Stimulated activated naive CD8-positive, alpha-beta T cell treated with anti-CD3 and anti-CD28 coated beads, Interleukin-15, Interleukin-2, amounts not matched to agents 100 U/mL and 50 U/mL, for 24 hours (primary cell): ENCODE results near the gene VGLL3.

Source experiments
- ATAC-seq: fragments of 150-1000 bp; cut with Tn5 transposase; one replicate; pipeline ENCODE4 v1.10.0; 2021
- DNase-seq: peaks from one replicate; pipeline ENCODE4 v3.0.0; 2021

Gene VGLL3

DNA sequence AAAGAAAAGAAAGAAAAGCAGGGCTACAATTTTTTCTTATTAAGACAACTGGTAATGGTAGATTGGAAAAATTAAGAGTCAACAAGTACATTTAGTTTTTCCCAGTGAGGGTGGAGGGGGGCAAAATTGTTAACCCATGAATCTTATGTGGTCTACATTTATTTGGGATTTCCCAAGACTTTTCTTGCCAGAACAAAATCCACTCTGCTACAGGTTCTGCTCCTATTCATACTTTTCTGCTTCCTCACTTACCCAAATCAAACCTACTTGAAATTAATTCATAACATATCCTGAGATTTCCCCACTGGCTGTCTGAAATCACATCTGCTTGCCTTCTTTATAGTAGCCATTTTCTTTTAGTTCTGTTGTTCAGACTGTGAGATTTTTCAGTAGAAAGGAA lies 41.1 kb downstream of the VGLL3 start:
- DNase-seq = no peak
- ATAC-seq = no peak

GRCh38 chr3:86948822-86949221 lies 42.1 kb downstream of the VGLL3 start:
- DNase-seq (no peak), ATAC-seq (no peak)

GRCh38 chr3:86942206-86942605 lies 48.7 kb downstream of the VGLL3 start:
- DNase-seq = no peak
- ATAC-seq = no peak

DNA sequence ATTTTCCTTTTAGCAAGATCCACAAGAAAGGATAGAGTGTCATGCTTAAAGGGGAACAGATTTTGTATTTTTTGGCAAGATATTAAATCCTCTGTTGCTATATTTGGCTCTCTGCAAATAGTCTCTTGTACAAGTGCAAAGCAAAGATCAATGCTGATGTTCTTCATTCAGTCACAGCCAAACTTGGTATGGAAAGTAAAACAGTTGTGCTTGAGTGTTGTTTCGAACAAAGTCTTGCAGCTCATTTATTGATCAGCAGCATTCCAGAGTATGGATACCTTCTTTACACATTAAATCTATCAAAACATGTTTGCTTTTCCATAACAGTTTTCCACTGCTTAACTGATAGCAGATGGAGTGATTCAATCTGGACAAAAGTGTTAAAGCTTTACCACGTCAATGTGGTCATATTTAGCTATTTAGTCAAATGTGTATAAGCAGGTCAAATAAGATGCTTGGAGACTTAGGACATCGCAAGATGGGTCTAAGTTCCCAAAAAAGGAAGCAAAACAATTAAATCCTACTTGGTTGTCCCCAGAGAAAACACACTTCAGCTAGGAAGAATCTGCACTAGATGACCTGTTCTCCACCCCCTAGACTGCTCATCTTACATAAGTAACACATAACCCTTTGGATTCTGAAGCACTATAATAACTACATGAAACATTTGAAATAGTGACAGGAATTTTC lies 52.4 kb downstream of the VGLL3 start:
- ATAC-seq (no peak), DNase-seq (no peak)

DNA sequence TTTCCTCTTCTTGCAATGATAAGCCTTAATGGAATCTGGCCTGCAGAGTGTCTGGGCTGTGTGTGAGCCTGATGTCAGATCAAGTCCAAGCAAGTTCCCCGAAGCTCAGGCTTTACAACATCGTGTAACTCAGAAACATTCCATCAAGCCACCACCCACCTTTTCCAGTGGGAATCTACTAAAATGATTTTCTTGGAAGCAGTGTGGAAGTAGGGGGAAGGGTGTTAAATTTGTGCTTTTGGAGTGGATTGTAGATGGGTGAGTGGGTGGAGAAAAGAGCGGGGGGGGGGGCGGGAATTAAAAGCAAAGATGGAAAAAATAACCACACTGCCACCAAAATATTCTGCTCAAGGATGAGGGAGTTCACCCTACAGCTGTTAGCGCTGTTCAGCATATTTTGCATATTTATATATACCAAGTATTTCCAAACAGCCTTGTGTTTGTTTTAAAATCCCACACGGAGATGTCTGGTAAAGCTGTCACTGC lies 53.6 kb downstream of the VGLL3 start:
- DNase-seq = no peak

GRCh38 chr3:86934851-86935250 lies 56.1 kb downstream of the VGLL3 start:
- no peak for ATAC-seq
- no peak for DNase-seq

More for the DNA sequence above, 53.6 kb downstream of the VGLL3 start:
- no peak for ATAC-seq

- no peak for ATAC-seq
- no peak for DNase-seq
Measured at GRCh38 chr3:86930831-86931230, 60.1 kb downstream of the VGLL3 start.

DNA sequence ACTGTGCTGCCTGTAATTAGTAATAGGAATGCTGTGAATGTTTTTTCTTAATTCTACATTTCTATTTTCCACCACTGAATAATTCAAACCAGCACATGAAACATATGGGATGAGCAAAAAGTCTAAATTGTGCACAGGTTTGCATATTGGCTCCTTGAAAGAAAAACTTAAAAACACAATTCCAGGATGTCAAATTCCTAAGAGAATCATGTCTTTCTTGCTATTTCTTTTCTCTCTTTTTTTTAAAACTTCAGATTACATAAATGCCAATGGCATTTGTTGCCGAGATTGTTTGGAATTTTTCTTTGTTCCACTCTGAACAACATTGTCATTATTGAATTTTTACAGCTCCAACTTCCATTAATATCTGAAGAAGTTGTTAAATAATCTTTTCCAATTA lies 60.8 kb downstream of the VGLL3 start:
- no peak for ATAC-seq
- DNase-seq = no peak

DNA sequence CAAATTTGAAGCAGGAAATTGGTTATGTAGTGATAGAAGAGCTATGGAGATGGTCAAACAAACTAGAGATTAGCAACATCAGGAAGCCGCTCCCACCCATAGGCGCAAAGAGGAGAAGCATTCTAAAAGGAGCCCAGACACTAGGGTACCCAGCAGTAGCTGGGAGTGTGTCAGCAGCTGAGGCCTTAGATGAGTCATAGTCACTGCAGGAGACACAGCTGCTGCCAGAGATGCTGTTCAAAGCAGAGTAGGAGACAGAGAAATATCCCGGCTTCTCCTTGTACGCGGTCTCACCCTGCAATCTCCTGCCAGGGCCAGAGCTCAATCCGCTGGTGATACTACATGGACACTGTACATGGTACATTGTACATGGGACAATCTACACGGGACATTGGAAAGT lies 61.9 kb downstream of the VGLL3 start:
- ATAC-seq (no peak), DNase-seq (no peak)

- DNase-seq (no peak), ATAC-seq (no peak)
Measured at GRCh38 chr3:86923071-86923491, 67.9 kb downstream of the VGLL3 start.

DNA sequence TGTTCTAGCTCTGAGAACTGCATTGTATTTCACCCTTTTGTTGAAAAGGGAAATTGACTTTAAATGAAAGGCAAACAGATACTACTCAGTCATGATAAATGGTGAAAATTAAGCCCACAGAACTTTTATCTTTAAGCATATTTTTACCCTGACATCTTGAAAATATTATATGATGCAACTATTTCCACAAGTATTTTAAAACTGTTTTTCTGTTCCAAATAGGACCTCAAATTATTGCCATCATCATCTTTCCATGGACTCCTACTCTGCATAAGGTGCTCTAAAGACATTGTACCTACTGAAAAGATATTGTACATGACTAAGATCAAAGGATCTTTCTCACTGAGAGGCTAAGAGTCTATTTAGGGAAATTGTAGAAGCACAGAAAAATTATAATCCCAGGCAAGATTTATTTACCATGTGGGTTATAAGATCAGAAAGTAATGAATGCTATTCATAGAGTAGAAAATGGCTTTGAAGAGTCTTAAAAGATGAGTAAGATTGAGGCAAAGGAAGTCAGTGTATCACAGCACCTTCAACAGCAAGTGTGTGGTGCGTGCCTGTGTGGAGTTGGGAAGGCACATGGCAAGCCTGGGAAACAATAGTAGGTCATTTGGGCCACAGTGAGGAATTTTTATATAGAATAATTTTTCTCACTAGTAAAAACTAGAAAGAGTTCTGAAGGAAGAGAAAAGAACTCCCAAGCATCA lies 68.8 kb downstream of the VGLL3 start:
- ATAC-seq = no peak
- DNase-seq = no peak

- no peak for ATAC-seq
- DNase-seq = no peak
Measured at GRCh38 chr3:86914670-86915069, 76.3 kb downstream of the VGLL3 start.

- ATAC-seq = no peak
Measured at GRCh38 chr3:86913160-86913559, 77.8 kb downstream of the VGLL3 start.

GRCh38 chr3:86895202-86895601 lies 95.7 kb downstream of the VGLL3 start:
- DNase-seq (no peak), ATAC-seq (no peak)

More at GRCh38 chr3:86913160-86913559, 77.8 kb downstream of the VGLL3 start:
- DNase-seq = no peak

- DNase-seq = no peak
Measured at GRCh38 chr3:86890741-86891396, 100.1 kb downstream of the VGLL3 start.

More at GRCh38 chr3:86890741-86891396, 100.1 kb downstream of the VGLL3 start:
- ATAC-seq = no peak
